ENCODE measurements around the gene PARVG.

Gene PARVG

GRCh38 chr22:44192098-44192815, 11.5 kb downstream of the PARVG start:
- Histone ChIP-seq H2BK120ac (ENCODE audit: low read depth, low read length) (no peak overlapping the region), H2BK5ac (ENCODE audit: low read depth, low read length, poor library complexity, severe bottlenecking) (no peak overlapping the region), H3K14ac (ENCODE audit: low read length in 2 of 2) (no peak overlapping the region), H3K4me2 (ENCODE audit: low read length, poor library complexity, severe bottlenecking) (no peak overlapping the region), H3K4me1 (ENCODE audit: control insufficient read depth, insufficient read depth, low read depth, low read length) (peaks cover 7% of the 10 kb centered on the region), H3K4ac (ENCODE audit: low read depth in 1 of 2, low read length in 2 of 2) (no peak overlapping the region), H2BK12ac (ENCODE audit: low read length in 2 of 2) (no peak overlapping the region), H2BK15ac (ENCODE audit: low read depth, poor library complexity, severe bottlenecking) (no peak overlapping the region), H4K8ac (ENCODE audit: low read length) (no peak overlapping the region), H3K27me3 (ENCODE audit: control insufficient read depth in 1 of 2, insufficient read depth in 1 of 2, low read length in 2 of 2) (peaks cover 20 to 55% of the 10 kb centered on the region in 2 experiments), H3K27ac (ENCODE audit: low read length, poor library complexity, severe bottlenecking) (no peak overlapping the region), H3K18ac (ENCODE audit: low read depth in 1 of 2, low read length in 2 of 2) (no peak overlapping the region), H3K9ac (ENCODE audit: low read length) (no peak overlapping the region), H3K9me3 (ENCODE audit: control insufficient read depth, low read length) (no peaks in the 10 kb centered on the region), H3K79me1 (replicated peaks; ENCODE audit: low read length, poor library complexity, severe bottlenecking) (no peaks in the 10 kb centered on the region), H3K36me3 (ENCODE audit: control insufficient read depth in 1 of 2, insufficient read depth in 2 of 2, low read depth in 1 of 2, low read length in 2 of 2) (no peaks in the 10 kb centered on the region), H4K91ac (ENCODE audit: low read length) (no peak overlapping the region), H2AFZ (ENCODE audit: low read depth, low read length) (no peak overlapping the region), H3K23ac (ENCODE audit: low read length in 2 of 2) (peak overlapping the region in 1 of 2 experiments; percentile 9), H2AK5ac (ENCODE audit: low read length, severe bottlenecking) (no peak overlapping the region), H3K4me3 (ENCODE audit: insufficient read depth in 1 of 2, low read depth in 1 of 2, low read length in 2 of 2) (no peak overlapping the region)
- WGBS = 81% methylated on average over 4 of the region's 8 CpGs
- DNase-seq = no peak

GRCh38 chr22:44192816-44193534, 12.2 kb downstream of the PARVG start:
- Histone ChIP-seq H2AFZ (ENCODE audit: low read depth, low read length) (no peak overlapping the region), H3K4me2 (ENCODE audit: low read length, poor library complexity, severe bottlenecking) (no peak overlapping the region), H3K79me1 (replicated peaks; ENCODE audit: low read length, poor library complexity, severe bottlenecking) (no peaks in the 10 kb centered on the region), H3K27ac (ENCODE audit: low read length, poor library complexity, severe bottlenecking) (no peak overlapping the region), H3K4ac (ENCODE audit: low read depth in 1 of 2, low read length in 2 of 2) (no peak overlapping the region), H3K14ac (ENCODE audit: low read length in 2 of 2) (no peak overlapping the region), H4K8ac (ENCODE audit: low read length) (no peak overlapping the region), H2BK15ac (ENCODE audit: low read depth, poor library complexity, severe bottlenecking) (no peak overlapping the region), H3K9me3 (ENCODE audit: control insufficient read depth, low read length) (no peaks in the 10 kb centered on the region), H2BK12ac (ENCODE audit: low read length in 2 of 2) (no peak overlapping the region), H3K23ac (ENCODE audit: low read length in 2 of 2) (peak overlapping the region in 1 of 2 experiments; percentile 9), H3K36me3 (ENCODE audit: control insufficient read depth in 1 of 2, insufficient read depth in 2 of 2, low read depth in 1 of 2, low read length in 2 of 2) (no peaks in the 10 kb centered on the region), H3K18ac (ENCODE audit: low read depth in 1 of 2, low read length in 2 of 2) (no peak overlapping the region), H3K4me3 (ENCODE audit: insufficient read depth in 1 of 2, low read depth in 1 of 2, low read length in 2 of 2) (no peak overlapping the region), H3K4me1 (ENCODE audit: control insufficient read depth, insufficient read depth, low read depth, low read length) (peaks cover 7% of the 10 kb centered on the region), H2BK5ac (ENCODE audit: low read depth, low read length, poor library complexity, severe bottlenecking) (no peak overlapping the region), H4K91ac (ENCODE audit: low read length) (no peak overlapping the region), H3K9ac (ENCODE audit: low read length) (no peak overlapping the region), H2AK5ac (ENCODE audit: low read length, severe bottlenecking) (no peak overlapping the region), H3K27me3 (ENCODE audit: control insufficient read depth in 1 of 2, insufficient read depth in 1 of 2, low read length in 2 of 2) (peaks cover 21 to 58% of the 10 kb centered on the region in 2 experiments), H2BK120ac (ENCODE audit: low read depth, low read length) (no peak overlapping the region)
- no peak for DNase-seq
- WGBS = 76% methylated on average over 9 of the region's 11 CpGs

- no peak overlapping the region for H3K14ac ChIP-seq (ENCODE audit: low read length in 2 of 2)
- H3K79me1 ChIP-seq (replicated peaks; ENCODE audit: low read length, poor library complexity, severe bottlenecking) = no peaks in the 10 kb centered on the region
- no peak overlapping the region for H3K4me3 ChIP-seq (ENCODE audit: insufficient read depth in 1 of 2, low read depth in 1 of 2, low read length in 2 of 2)
- no peak overlapping the region for H3K4me2 ChIP-seq (ENCODE audit: low read length, poor library complexity, severe bottlenecking)
- H3K9me3 ChIP-seq (ENCODE audit: control insufficient read depth, low read length) = no peaks in the 10 kb centered on the region
- no peak overlapping the region for H3K27ac ChIP-seq (ENCODE audit: low read length, poor library complexity, severe bottlenecking)
- H2BK15ac ChIP-seq (ENCODE audit: low read depth, poor library complexity, severe bottlenecking) = no peak overlapping the region
- no peak overlapping the region for H4K8ac ChIP-seq (ENCODE audit: low read length)
- H2AFZ ChIP-seq (ENCODE audit: low read depth, low read length) = no peak overlapping the region
- H2BK120ac ChIP-seq (ENCODE audit: low read depth, low read length) = no peak overlapping the region
- H4K91ac ChIP-seq (ENCODE audit: low read length) = no peak overlapping the region
- DNase-seq = no peak
- H2BK12ac ChIP-seq (ENCODE audit: low read length in 2 of 2) = no peak overlapping the region
- no peak overlapping the region for H2AK5ac ChIP-seq (ENCODE audit: low read length, severe bottlenecking)
- H2BK5ac ChIP-seq (ENCODE audit: low read depth, low read length, poor library complexity, severe bottlenecking) = no peak overlapping the region
- 78% methylated on average over 3 of the region's 4 CpGs for WGBS
- H3K9ac ChIP-seq (ENCODE audit: low read length) = no peak overlapping the region
- no peak overlapping the region for H3K18ac ChIP-seq (ENCODE audit: low read depth in 1 of 2, low read length in 2 of 2)
- H3K4ac ChIP-seq (ENCODE audit: low read depth in 1 of 2, low read length in 2 of 2) = no peak overlapping the region
- peaks cover 7% of the 10 kb centered on the region for H3K4me1 ChIP-seq (ENCODE audit: control insufficient read depth, insufficient read depth, low read depth, low read length)
- H3K23ac ChIP-seq (ENCODE audit: low read length in 2 of 2) = no peak overlapping the region
- H3K36me3 ChIP-seq (ENCODE audit: control insufficient read depth in 1 of 2, insufficient read depth in 2 of 2, low read depth in 1 of 2, low read length in 2 of 2) = no peaks in the 10 kb centered on the region
- peaks cover 26 to 60% of the 10 kb centered on the region in 2 experiments for H3K27me3 ChIP-seq (ENCODE audit: control insufficient read depth in 1 of 2, insufficient read depth in 1 of 2, low read length in 2 of 2)
Observed at GRCh38 chr22:44193535-44193891, 12.8 kb downstream of the PARVG start.

GRCh38 chr22:44194569-44194968, 13.8 kb downstream of the PARVG start:
- H3K79me1 ChIP-seq (replicated peaks; ENCODE audit: low read length, poor library complexity, severe bottlenecking) = no peaks in the 10 kb centered on the region
- H3K4ac ChIP-seq (ENCODE audit: low read depth in 1 of 2, low read length in 2 of 2) = no peak overlapping the region
- no peak overlapping the region for H3K27ac ChIP-seq (ENCODE audit: low read length, poor library complexity, severe bottlenecking)
- H2BK15ac ChIP-seq (ENCODE audit: low read depth, poor library complexity, severe bottlenecking) = no peak overlapping the region
- H3K23ac ChIP-seq (ENCODE audit: low read length in 2 of 2) = no peak overlapping the region
- no peak overlapping the region for H2BK120ac ChIP-seq (ENCODE audit: low read depth, low read length)
- H2BK12ac ChIP-seq (ENCODE audit: low read length in 2 of 2) = no peak overlapping the region
- H3K14ac ChIP-seq (ENCODE audit: low read length in 2 of 2) = no peak overlapping the region
- H3K36me3 ChIP-seq (ENCODE audit: control insufficient read depth in 1 of 2, insufficient read depth in 2 of 2, low read depth in 1 of 2, low read length in 2 of 2) = no peaks in the 10 kb centered on the region
- H3K4me2 ChIP-seq (ENCODE audit: low read length, poor library complexity, severe bottlenecking) = no peak overlapping the region
- H3K9ac ChIP-seq (ENCODE audit: low read length) = no peak overlapping the region
- H2BK5ac ChIP-seq (ENCODE audit: low read depth, low read length, poor library complexity, severe bottlenecking) = no peak overlapping the region
- H3K18ac ChIP-seq (ENCODE audit: low read depth in 1 of 2, low read length in 2 of 2) = no peak overlapping the region
- H3K4me1 ChIP-seq (ENCODE audit: control insufficient read depth, insufficient read depth, low read depth, low read length) = no peaks in the 10 kb centered on the region
- H3K9me3 ChIP-seq (ENCODE audit: control insufficient read depth, low read length) = no peaks in the 10 kb centered on the region
- no peak overlapping the region for H2AFZ ChIP-seq (ENCODE audit: low read depth, low read length)
- no peak overlapping the region for H3K4me3 ChIP-seq (ENCODE audit: insufficient read depth in 1 of 2, low read depth in 1 of 2, low read length in 2 of 2)
- no peak overlapping the region for H2AK5ac ChIP-seq (ENCODE audit: low read length, severe bottlenecking)
- H4K8ac ChIP-seq (ENCODE audit: low read length) = no peak overlapping the region
- no peak overlapping the region for H4K91ac ChIP-seq (ENCODE audit: low read length)
- DNase-seq = no peak
- H3K27me3 ChIP-seq (ENCODE audit: control insufficient read depth in 1 of 2, insufficient read depth in 1 of 2, low read length in 2 of 2) = peaks cover 33 to 66% of the 10 kb centered on the region in 2 experiments
- WGBS = 70% methylated on average over 2 of the region's 2 CpGs
